A549 (cell line): ENCODE data around the gene AR. TPM values are rescaled to one million over a fixed set of nuclear protein-coding genes. Genes with fewer than 3 reads are reported as not detected.
A peak's percentile ranks its signal among the peaks of the same experiment; 100 is the strongest.

Source experiments
- ATAC-seq, 2 experiments: fragments of 200-7000 bp in 1 of 2; fragments of >200 bp in 1 of 2; cut with Nextera tagmentation in 1 of 2; cut with Tn5 transposase in 1 of 2; 3 replicates each; pipeline versions ENCODE4 v1.8.0 to v1.9.1; 2018 to 2020; ENCODE audit warnings: mild to moderate bottlenecking in 1 of 2, moderate library complexity in 1 of 2
- CTCF ChIA-PET: fragments of 300-600 bp; sonication (Branson Sonifier 250); formaldehyde crosslinking; extraction: SDS; loops from one replicate; lab custom pipeline; 2021; ENCODE audit warnings: antibody characterized with exemption, inconsistent platforms; lab: Yijun Ruan, JAX
- POLR2A ChIA-PET: fragments of 350-600 bp; formaldehyde crosslinking; extraction: SDS; loops from one replicate; lab custom pipeline; 2021; ENCODE audit warnings: antibody characterized with exemption, inconsistent platforms; lab: Yijun Ruan, JAX
- DNase-seq, 2 experiments: peaks; one replicate each; pipeline versions ENCODE4 v3.0.0 to v3.0.0-alpha.2; 2011 to 2016; ENCODE audit warnings: low read depth in 1 of 2, low spot score in 1 of 2
- FAIRE-seq: peaks from 2 replicates; lab custom pipeline; 2011; peaks lifted over from hg19 to GRCh38; lab: Jason Lieb, UNC
- H3K27ac ChIP-seq, 2 experiments: fragments of >200 bp; sonication (Bioruptor Twin); formaldehyde crosslinking; 3 replicates each; pipeline ENCODE4 v1.5.1; 2016 to 2017
- H3K4me1 ChIP-seq: fragments of >200 bp; sonication (Bioruptor Twin); formaldehyde crosslinking; 3 replicates; pipeline ENCODE4 v1.6.1; 2016
- H3K4me2 ChIP-seq: fragments of >200 bp; sonication (Bioruptor Twin); formaldehyde crosslinking; 3 replicates; pipeline ENCODE4 v1.6.1; 2016
- H3K4me3 ChIP-seq: fragments of >200 bp; sonication (Bioruptor Twin); formaldehyde crosslinking; 3 replicates; pipeline ENCODE4 v1.5.1; 2016
- H3K9me3 ChIP-seq: fragments of >200 bp; sonication (Bioruptor Twin); formaldehyde crosslinking; 3 replicates; pipeline ENCODE4 v1.6.1; 2016
- CEBPB ChIP-seq, 2 experiments: fragments of >200 bp in 1 of 2; sonication (Bioruptor Twin) in 1 of 2; formaldehyde crosslinking in 1 of 2; IDR thresholded peaks; 2 replicates each; pipeline ENCODE4 v1.6.1; 2012 to 2016
- CHD4 ChIP-seq: fragments of 200-600 bp; sonication (generic); IDR thresholded peaks from 2 replicates; pipeline ENCODE4 v1.6.1; 2016; ENCODE audit warnings: antibody characterized with exemption, mild to moderate bottlenecking, borderline replicate concordance
- ESRRA ChIP-seq: fragments of 150-350 bp; IDR thresholded peaks from 2 replicates; pipeline ENCODE4 v1.6.1; 2014; ENCODE audit warnings: mild to moderate bottlenecking, low read length, borderline replicate concordance
- FOXS1 ChIP-seq: fragments of 250-450 bp; sonication (Bioruptor Pico); IDR thresholded peaks from 2 replicates; pipeline ENCODE4 v1.5.0; 2020; ENCODE audit warnings: mild to moderate bottlenecking, moderate library complexity
- HEYL ChIP-seq: fragments of 250-450 bp; sonication (Bioruptor Pico); IDR thresholded peaks from 2 replicates; pipeline ENCODE4 v1.8.0; 2021; ENCODE audit warnings: mild to moderate bottlenecking, moderate library complexity
- JUN ChIP-seq, 2 experiments: fragments of >200 bp; sonication (Bioruptor Twin); formaldehyde crosslinking; IDR thresholded peaks; 2 replicates in 1 of 2; 3 replicates in 1 of 2; pipeline ENCODE4 v1.6.1; 2016 to 2017
- KDM1A ChIP-seq: fragments of 200-600 bp; sonication (generic); IDR thresholded peaks from 2 replicates; pipeline ENCODE4 v1.6.1; 2016; ENCODE audit warnings: low read depth, mild to moderate bottlenecking
- MAFK ChIP-seq: fragments of 450-650 bp; IDR thresholded peaks from 2 replicates; pipeline ENCODE4 v1.6.1; 2014; ENCODE audit not compliant: partially characterized antibody
- NR3C1 ChIP-seq: fragments of >200 bp; sonication (Bioruptor Twin); formaldehyde crosslinking; IDR thresholded peaks from 3 replicates; pipeline ENCODE4 v1.6.1; 2017
- PHF8 ChIP-seq: fragments of 200-600 bp; sonication (generic); IDR thresholded peaks from 2 replicates; pipeline ENCODE4 v1.6.1; 2016; ENCODE audit warnings: low read depth, mild to moderate bottlenecking, antibody characterized with exemption, moderate library complexity, borderline replicate concordance
- RCOR1 ChIP-seq: fragments of 150-350 bp; IDR thresholded peaks from 2 replicates; pipeline ENCODE4 v1.6.1; 2014; ENCODE audit warnings: antibody characterized with exemption, low read length, low read depth
- SMC3 ChIP-seq: fragments of >200 bp; sonication (Bioruptor Twin); formaldehyde crosslinking; IDR thresholded peaks from 3 replicates; pipeline ENCODE4 v1.6.1; 2018; ENCODE audit warnings: inconsistent platforms
- SREBF2 ChIP-seq: fragments of 450-650 bp; IDR thresholded peaks from 2 replicates; pipeline ENCODE4 v1.6.1; 2014; ENCODE audit warnings: mild to moderate bottlenecking, moderate library complexity
- ZC3H11A ChIP-seq: fragments of 450-650 bp; IDR thresholded peaks from 2 replicates; pipeline ENCODE4 v1.6.1; 2014; ENCODE audit warnings: antibody characterized with exemption, mild to moderate bottlenecking
- ZFP36 ChIP-seq: fragments of 450-650 bp; IDR thresholded peaks from 2 replicates; pipeline ENCODE4 v1.6.1; 2014; ENCODE audit warnings: borderline replicate concordance; ENCODE audit not compliant: partially characterized antibody
- ZSCAN20 ChIP-seq: fragments of 250-450 bp; sonication (Bioruptor Pico); IDR thresholded peaks from 2 replicates; pipeline ENCODE4 v1.8.0; 2022; ENCODE audit warnings: mild to moderate bottlenecking, moderate library complexity
- WGBS: methylation state at CpG from one replicate; pipeline ENCODE4 v1.1.6; 2017; ENCODE audit errors: missing lambda C conversion rate; 5-methylcytosine and 5-hydroxymethylcytosine counted together
- polyA plus RNA-seq, 4 experiments: library from polyadenylated mRNA; depleted of rRNA in 3 of 4; stranded (reverse); fragments of >200 nt; fragmentation: RNase III in 1 of 4; extraction: RNeasy Plus Mini Kit Qiagen cat#74134 plus additional on column Dnase treatment in 1 of 4; gene quantifications; 2 replicates in 3 of 4; 3 replicates in 1 of 4; pipeline ENCODE4 v1.2.3, GENCODE V29; 2011 to 2017
- TF ChIP-seq, protein P1 (sequence below): fragments of 250-450 bp; sonication (Bioruptor Pico); IDR thresholded peaks from 2 replicates; pipeline ENCODE4 v1.5.0; 2021; ENCODE audit warnings: mild to moderate bottlenecking, moderate library complexity, borderline replicate concordance
- TF ChIP-seq, protein P2 (sequence below): IDR thresholded peaks from 2 replicates; pipeline ENCODE4 v1.6.1; 2012
- TF ChIP-seq, protein P3 (sequence below): fragments of >200 bp; sonication (Bioruptor Twin); formaldehyde crosslinking; IDR thresholded peaks from 3 replicates; pipeline ENCODE4 v1.6.1; 2016
- TF ChIP-seq, protein P4 (sequence below): IDR thresholded peaks from 2 replicates; pipeline ENCODE4 v1.6.1; 2012; ENCODE audit warnings: low read depth, borderline replicate concordance
- TF ChIP-seq, protein P5 (sequence below): IDR thresholded peaks from 2 replicates; pipeline ENCODE4 v1.6.1; 2012

AR gene
- polyA plus RNA-seq, 2 of the 4 experiments (the other 2 are of a cell fraction) = 2.2 to 8.7 TPM

DNA sequence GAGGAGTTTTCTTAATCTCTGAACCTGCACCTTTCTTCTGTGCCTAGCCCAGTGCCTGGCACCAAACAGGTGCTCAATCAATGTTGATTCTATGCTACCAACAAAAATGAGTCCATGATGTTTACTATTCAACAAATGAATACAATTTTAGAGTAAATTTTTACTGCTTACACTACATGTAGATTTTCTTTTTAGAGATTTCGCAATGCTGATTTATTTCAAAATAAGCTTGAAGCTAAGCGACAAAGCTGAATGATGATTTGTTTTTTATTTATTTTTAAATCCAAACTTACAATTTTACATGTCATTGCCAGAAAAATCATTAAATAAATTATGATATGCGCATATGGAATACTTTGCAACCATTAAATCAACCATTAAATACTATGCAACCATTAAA lies 55.7 kb downstream of the AR start:
- Histone ChIP-seq H3K4me3 (no peak overlapping the region), H3K4me1 (peaks cover 35% of the 10 kb centered on the region), H3K27ac (no peak overlapping the region), H3K4me2 (no peak overlapping the region), H3K9me3 (no peaks in the 10 kb centered on the region)
- DNase-seq (no peak), FAIRE-seq (no peak), ATAC-seq (no peak)
- ChIA-PET CTCF (no interaction called here), POLR2A (no interaction called here)
- 81% methylated on average over 3 of the region's 3 CpGs for WGBS
- TF ChIP-seq CEBPB (IDR thresholded peaks at IDR 0.05) (peak; percentile 46 to 54; a peak in 3 of 4 replicates), MAFK (no peak)
- TF ChIP-seq, protein P1, sequence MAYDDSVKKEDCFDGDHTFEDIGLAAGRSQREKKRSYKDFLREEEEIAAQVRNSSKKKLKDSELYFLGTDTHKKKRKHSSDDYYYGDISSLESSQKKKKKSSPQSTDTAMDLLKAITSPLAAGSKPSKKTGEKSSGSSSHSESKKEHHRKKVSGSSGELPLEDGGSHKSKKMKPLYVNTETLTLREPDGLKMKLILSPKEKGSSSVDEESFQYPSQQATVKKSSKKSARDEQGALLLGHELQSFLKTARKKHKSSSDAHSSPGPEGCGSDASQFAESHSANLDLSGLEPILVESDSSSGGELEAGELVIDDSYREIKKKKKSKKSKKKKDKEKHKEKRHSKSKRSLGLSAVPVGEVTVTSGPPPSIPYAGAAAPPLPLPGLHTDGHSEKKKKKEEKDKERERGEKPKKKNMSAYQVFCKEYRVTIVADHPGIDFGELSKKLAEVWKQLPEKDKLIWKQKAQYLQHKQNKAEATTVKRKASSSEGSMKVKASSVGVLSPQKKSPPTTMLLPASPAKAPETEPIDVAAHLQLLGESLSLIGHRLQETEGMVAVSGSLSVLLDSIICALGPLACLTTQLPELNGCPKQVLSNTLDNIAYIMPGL (CRISPR knock-in tag) = no peak

DNA sequence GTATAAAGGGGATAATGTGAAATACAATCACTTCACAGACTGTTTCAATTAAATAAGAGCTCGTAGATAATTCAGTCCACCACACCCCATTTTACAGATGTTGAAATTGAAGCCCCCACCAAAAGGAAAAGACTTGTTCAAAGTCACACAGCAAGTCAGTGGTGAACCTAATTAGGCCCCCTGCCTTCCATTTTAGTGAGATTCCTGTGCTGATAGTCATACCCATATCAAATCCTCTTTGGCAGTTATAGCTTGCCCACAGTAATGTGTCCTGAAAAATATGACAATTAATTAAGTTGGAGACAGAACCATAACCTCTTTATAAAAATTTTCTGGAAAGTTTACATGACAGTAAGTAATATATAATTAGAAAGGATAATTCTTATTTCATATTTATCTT lies 58.0 kb downstream of the AR start:
- ChIA-PET POLR2A (no interaction called here), CTCF (no interaction called here)
- no peak for TF ChIP-seq NR3C1
- TF ChIP-seq CHD4 = no peak
- no peak for TF ChIP-seq JUN (IDR thresholded peaks at IDR 0.05)
- no peak for TF ChIP-seq ESRRA
- TF ChIP-seq ZC3H11A = no peak
- no peak for TF ChIP-seq HEYL
- TF ChIP-seq, protein P2, sequence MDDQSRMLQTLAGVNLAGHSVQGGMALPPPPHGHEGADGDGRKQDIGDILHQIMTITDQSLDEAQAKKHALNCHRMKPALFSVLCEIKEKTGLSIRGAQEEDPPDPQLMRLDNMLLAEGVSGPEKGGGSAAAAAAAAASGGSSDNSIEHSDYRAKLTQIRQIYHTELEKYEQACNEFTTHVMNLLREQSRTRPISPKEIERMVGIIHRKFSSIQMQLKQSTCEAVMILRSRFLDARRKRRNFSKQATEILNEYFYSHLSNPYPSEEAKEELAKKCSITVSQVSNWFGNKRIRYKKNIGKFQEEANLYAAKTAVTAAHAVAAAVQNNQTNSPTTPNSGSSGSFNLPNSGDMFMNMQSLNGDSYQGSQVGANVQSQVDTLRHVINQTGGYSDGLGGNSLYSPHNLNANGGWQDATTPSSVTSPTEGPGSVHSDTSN = no peak
- TF ChIP-seq, protein P3, sequence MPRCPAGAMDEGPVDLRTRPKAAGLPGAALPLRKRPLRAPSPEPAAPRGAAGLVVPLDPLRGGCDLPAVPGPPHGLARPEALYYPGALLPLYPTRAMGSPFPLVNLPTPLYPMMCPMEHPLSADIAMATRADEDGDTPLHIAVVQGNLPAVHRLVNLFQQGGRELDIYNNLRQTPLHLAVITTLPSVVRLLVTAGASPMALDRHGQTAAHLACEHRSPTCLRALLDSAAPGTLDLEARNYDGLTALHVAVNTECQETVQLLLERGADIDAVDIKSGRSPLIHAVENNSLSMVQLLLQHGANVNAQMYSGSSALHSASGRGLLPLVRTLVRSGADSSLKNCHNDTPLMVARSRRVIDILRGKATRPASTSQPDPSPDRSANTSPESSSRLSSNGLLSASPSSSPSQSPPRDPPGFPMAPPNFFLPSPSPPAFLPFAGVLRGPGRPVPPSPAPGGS = no peak
- no peak for TF ChIP-seq PHF8
- TF ChIP-seq ZSCAN20 (CRISPR knock-in tag) = no peak
- TF ChIP-seq ZFP36 = no peak
- TF ChIP-seq KDM1A = no peak
- no peak for TF ChIP-seq SMC3
- TF ChIP-seq, protein P4, sequence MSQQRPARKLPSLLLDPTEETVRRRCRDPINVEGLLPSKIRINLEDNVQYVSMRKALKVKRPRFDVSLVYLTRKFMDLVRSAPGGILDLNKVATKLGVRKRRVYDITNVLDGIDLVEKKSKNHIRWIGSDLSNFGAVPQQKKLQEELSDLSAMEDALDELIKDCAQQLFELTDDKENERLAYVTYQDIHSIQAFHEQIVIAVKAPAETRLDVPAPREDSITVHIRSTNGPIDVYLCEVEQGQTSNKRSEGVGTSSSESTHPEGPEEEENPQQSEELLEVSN = no peak
- TF ChIP-seq RCOR1 = no peak
- TF ChIP-seq FOXS1 (CRISPR knock-in tag) = no peak
- TF ChIP-seq SREBF2 = no peak
- TF ChIP-seq, protein P5, sequence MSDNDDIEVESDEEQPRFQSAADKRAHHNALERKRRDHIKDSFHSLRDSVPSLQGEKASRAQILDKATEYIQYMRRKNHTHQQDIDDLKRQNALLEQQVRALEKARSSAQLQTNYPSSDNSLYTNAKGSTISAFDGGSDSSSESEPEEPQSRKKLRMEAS = no peak
- Histone ChIP-seq H3K9me3 (no peaks in the 10 kb centered on the region), H3K4me3 (no peak overlapping the region), H3K4me1 (peaks cover 44% of the 10 kb centered on the region), H3K27ac (no peak overlapping the region; a peak in 1 of 6 replicates), H3K4me2 (no peak overlapping the region)
- no peak for ATAC-seq
- WGBS = 23% methylated on average over 1 of the region's 1 CpG
- no peak for DNase-seq
- no peak for FAIRE-seq
